Nephron (organoid): ENCODE data around the gene RAB33B.
"Not testable (repeated sequence)": the region's sequence is repeated elsewhere in the genome, so short reads cannot be mapped to it uniquely, and the experiment has no call there.

ENCODE experiments used
- H3K27ac Mint-ChIP-seq, 3 experiments: 2 replicates each; pipeline ENCODE4 v1.8.0; 2020; ENCODE audit warnings: mixed read lengths in 3 of 3, mild to moderate bottlenecking in 2 of 3, moderate library complexity in 1 of 3
- H3K27me3 Mint-ChIP-seq: 2 replicates; pipeline ENCODE4 v1.8.0; 2021; ENCODE audit warnings: low read depth, mild to moderate bottlenecking, moderate library complexity, mixed read lengths
- H3K36me3 Mint-ChIP-seq: 2 replicates; pipeline ENCODE4 v1.8.0; 2020; ENCODE audit warnings: low read depth, mixed read lengths
- H3K4me1 Mint-ChIP-seq: 2 replicates; pipeline ENCODE4 v1.8.0; 2020; ENCODE audit warnings: mixed read lengths
- H3K4me3 Mint-ChIP-seq, 3 experiments: 2 replicates each; pipeline ENCODE4 v1.8.0; 2020; ENCODE audit warnings: mild to moderate bottlenecking in 3 of 3, mixed read lengths in 3 of 3, moderate library complexity in 2 of 3
- H3K9me3 Mint-ChIP-seq: 2 replicates; pipeline ENCODE4 v1.8.0; 2020; ENCODE audit warnings: mixed read lengths
- TF ChIP-seq, protein P1 (sequence below), 3 experiments: fragments of 200-600 bp; sonication (generic); IDR thresholded peaks; one replicate each; pipeline ENCODE4 v1.5.0; 2021; ENCODE audit warnings: antibody characterized with exemption in 3 of 3; ENCODE audit not compliant: unreplicated experiment in 3 of 3

Gene RAB33B

DNA sequence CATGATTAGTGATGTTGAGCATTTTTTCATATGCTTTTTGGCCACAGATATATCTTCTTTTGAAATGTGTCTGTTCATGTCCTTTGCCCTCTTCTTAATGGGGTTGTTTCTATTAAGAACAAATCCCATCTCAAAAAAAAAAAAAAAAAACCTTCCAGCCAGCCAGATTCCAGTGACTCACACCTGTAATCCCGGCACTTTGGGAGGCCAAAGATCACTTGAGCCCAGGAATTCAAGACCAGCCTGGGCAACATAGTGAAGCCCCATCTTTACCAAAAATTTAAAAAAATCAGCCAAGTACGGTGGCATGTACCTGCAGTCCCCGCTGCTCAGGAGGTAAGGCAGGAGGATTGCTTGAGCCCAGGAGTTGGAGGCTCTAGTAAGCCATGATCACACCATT lies 5.1 kb downstream of the RAB33B start:
- peaks cover 2% of the 10 kb centered on the region for H3K9me3 Mint-ChIP-seq
- H3K27ac Mint-ChIP-seq = no peak overlapping the region
- H3K27me3 Mint-ChIP-seq = no peaks in the 10 kb centered on the region
- TF ChIP-seq, protein P1, sequence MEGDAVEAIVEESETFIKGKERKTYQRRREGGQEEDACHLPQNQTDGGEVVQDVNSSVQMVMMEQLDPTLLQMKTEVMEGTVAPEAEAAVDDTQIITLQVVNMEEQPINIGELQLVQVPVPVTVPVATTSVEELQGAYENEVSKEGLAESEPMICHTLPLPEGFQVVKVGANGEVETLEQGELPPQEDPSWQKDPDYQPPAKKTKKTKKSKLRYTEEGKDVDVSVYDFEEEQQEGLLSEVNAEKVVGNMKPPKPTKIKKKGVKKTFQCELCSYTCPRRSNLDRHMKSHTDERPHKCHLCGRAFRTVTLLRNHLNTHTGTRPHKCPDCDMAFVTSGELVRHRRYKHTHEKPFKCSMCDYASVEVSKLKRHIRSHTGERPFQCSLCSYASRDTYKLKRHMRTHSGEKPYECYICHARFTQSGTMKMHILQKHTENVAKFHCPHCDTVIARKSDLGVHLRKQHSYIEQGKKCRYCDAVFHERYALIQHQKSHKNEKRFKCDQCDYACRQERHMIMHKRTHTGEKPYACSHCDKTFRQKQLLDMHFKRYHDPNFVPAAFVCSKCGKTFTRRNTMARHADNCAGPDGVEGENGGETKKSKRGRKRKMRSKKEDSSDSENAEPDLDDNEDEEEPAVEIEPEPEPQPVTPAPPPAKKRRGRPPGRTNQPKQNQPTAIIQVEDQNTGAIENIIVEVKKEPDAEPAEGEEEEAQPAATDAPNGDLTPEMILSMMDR (IDR thresholded peaks at IDR 0.05; ENCODE audit: unreplicated experiment in 3 of 3) = no peak
- H3K4me1 Mint-ChIP-seq = peaks cover 49% of the 10 kb centered on the region
- H3K4me3 Mint-ChIP-seq = no peak overlapping the region
- H3K36me3 Mint-ChIP-seq = peaks cover 13% of the 10 kb centered on the region

DNA sequence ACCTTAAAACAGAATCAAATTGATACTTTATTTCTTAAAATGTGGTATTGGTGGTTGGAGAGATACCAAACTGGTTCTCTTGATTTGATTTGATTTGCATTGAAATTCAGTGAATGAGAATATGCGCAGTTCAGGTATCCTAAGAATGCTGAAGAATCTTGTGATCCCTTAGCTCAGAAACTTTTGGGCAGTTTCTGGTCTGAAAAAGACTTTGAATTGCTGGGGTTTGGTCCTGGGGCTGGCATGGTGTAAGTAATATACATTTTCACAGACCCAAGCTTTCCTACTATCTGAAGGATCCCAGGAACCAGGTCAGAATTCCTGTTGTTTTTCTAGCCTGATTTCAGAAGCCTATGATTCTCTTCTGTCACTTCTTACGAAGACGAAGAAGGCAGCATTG lies 6.6 kb downstream of the RAB33B start:
- peaks cover 4% of the 10 kb centered on the region for H3K9me3 Mint-ChIP-seq
- no peaks in the 10 kb centered on the region for H3K27me3 Mint-ChIP-seq
- no peak overlapping the region for H3K27ac Mint-ChIP-seq
- H3K36me3 Mint-ChIP-seq = peaks cover 14% of the 10 kb centered on the region
- H3K4me1 Mint-ChIP-seq = peaks cover 34% of the 10 kb centered on the region
- no peak overlapping the region for H3K4me3 Mint-ChIP-seq
- TF ChIP-seq, protein P1 (IDR thresholded peaks at IDR 0.05; ENCODE audit: unreplicated experiment in 3 of 3) = no peak

DNA sequence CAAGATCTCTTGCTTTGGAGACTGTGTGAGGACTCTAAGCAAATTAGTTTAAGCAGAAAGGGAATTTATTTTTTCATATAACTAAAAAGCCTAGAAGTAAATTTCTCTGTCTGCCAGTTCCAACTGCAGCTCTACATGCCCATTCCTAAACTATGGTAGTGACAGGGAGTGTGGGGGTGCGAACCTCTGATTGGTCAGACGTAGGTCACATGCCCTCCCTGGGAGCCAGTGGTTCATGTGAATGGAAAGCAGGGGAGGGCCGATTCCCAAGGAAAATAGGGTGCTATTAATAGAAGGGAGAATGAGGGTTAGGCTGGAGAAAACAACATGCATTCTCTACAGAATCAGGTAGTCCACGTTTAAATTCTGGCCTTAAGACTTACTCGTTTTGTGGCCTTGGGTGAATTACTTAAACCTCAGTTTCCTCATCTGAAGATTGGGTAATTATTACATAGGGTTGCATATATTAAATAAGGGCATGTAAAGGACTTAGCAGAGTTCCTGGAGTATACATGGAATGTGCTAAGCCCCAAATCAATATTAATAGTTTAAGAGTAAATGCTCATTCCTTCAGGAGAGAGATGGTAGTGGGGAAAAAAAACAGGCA lies 7.2 kb downstream of the RAB33B start:
- peaks cover 14% of the 10 kb centered on the region for H3K36me3 Mint-ChIP-seq
- no peaks in the 10 kb centered on the region for H3K27me3 Mint-ChIP-seq
- peaks cover 28% of the 10 kb centered on the region for H3K4me1 Mint-ChIP-seq
- H3K4me3 Mint-ChIP-seq = no peak overlapping the region
- no peak overlapping the region for H3K27ac Mint-ChIP-seq
- TF ChIP-seq, protein P1 (IDR thresholded peaks at IDR 0.05; ENCODE audit: unreplicated experiment in 3 of 3) = no peak
- H3K9me3 Mint-ChIP-seq = peaks cover 4% of the 10 kb centered on the region

DNA sequence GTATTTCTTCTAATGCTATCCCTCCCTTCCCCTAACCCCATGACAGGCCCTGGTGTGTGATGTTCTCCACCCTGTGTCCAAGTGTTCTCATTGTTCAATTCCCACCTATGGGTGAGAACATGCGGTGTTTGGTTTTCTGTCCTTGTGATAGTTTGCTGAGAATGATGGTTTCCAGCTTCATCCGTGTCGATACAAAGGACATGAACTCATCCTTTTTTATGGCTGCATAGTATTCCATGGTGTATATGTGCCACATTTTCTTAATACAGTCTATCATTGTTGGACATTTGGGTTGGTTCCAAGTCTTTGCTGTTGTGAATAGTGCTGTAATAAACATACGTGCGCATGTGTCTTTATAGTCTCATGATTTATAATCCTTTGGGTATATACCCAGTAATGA lies 10.6 kb downstream of the RAB33B start:
- H3K9me3 Mint-ChIP-seq = peaks cover 21% of the 10 kb centered on the region
- not testable (repeated sequence) for H3K27me3 Mint-ChIP-seq, H3K4me3 Mint-ChIP-seq, H3K27ac Mint-ChIP-seq, H3K4me1 Mint-ChIP-seq
- peaks cover 32% of the 10 kb centered on the region for H3K36me3 Mint-ChIP-seq

DNA sequence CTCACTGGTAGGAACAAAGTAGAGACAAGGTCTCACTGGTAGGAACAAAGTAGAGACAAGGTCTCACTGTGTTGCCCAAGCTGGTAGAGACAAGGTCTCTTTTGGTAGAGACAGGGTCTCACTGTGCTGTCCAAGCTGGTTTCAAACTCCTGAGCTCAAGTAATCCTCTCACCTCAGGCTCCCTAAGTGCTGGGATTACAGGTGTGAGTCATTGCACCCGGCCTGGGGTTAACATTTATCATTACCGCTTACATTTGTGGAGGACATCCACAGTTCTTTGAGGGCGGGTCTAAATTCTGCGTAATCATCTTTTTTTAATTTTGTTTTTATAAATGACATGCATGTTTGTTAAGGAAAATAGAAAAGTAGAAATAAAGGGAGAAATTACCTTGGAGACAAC lies 12.0 kb downstream of the RAB33B start:
- Mint-ChIP-seq H3K9me3 (peaks cover 33% of the 10 kb centered on the region), H3K4me3 (no peak overlapping the region), H3K4me1 (no peaks in the 10 kb centered on the region), H3K36me3 (peaks cover 43% of the 10 kb centered on the region), H3K27ac (no peak overlapping the region), H3K27me3 (no peaks in the 10 kb centered on the region)
- TF ChIP-seq, protein P1 (IDR thresholded peaks at IDR 0.05; ENCODE audit: unreplicated experiment in 3 of 3) = no peak

DNA sequence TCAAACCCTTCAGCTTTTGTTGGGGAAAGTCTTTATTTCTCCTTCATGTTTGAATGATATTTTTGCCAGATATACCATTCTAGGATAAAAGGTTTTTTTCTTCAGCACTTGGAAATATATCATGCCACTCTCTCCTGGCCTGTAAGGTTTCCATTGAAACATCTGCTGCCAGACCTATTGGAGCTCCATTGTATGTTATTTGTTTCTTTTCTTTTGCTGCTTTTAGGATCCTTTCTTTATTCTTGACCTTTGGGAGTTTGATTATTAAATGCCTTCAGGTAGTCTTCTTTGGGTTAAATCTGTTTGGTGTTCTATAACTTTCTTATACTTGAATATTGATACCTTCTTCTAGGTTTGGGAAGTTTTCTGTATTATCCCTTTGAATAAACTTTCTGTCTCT lies 14.8 kb downstream of the RAB33B start:
- not testable (repeated sequence) for H3K4me3 Mint-ChIP-seq, H3K27me3 Mint-ChIP-seq, H3K27ac Mint-ChIP-seq, H3K4me1 Mint-ChIP-seq
- Mint-ChIP-seq H3K36me3 (peaks cover 63% of the 10 kb centered on the region), H3K9me3 (peaks cover 42% of the 10 kb centered on the region)

DNA sequence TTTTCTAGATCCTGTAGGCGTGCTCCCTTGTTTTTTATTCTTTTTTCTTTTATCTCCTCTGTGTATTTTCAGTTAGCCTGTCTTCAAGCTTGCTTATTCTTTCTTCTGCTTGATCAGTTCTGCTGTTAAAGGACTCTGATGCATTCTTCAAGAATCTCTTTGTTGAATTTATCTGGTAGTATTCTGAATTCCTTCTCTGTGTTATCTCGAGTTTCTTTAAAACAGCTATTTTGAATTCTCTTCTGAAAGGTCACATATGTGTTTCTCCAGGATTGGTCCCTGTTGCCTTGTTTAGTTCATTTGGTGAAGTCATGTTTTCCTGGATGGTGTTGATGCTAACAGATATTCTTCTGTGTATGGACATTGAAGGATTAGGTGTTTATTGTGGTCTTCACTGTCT lies 15.3 kb downstream of the RAB33B start:
- Mint-ChIP-seq H3K4me3 (no peak overlapping the region), H3K9me3 (peaks cover 42% of the 10 kb centered on the region), H3K27ac (no peak overlapping the region), H3K4me1 (no peaks in the 10 kb centered on the region), H3K36me3 (peaks cover 60% of the 10 kb centered on the region), H3K27me3 (no peaks in the 10 kb centered on the region)
- TF ChIP-seq, protein P1 (IDR thresholded peaks at IDR 0.05; ENCODE audit: unreplicated experiment in 3 of 3) = no peak
